HG02870 (cell line): ENCODE measurements around the gene LIMS3.
"Not testable (repeated sequence)": the region's sequence is repeated elsewhere in the genome, so short reads cannot be mapped to it uniquely, and the experiment has no call there.

Experiments used
- ATAC-seq: cut with Tn5 transposase; IDR thresholded peaks from one replicate; pipeline ENCODE4 v1.9.1; 2021; ENCODE audit warnings: mild to moderate bottlenecking, moderate library complexity; ENCODE audit not compliant: unreplicated experiment

Gene LIMS3

GRCh38 chr2:109898462-109899336 lies at the start of gene LIMS3:
Gene LIMS3, plus strand, starts transcription at chr2:109898688. Its CDS starts 41 bp downstream, at chr2:109898729.
- ATAC-seq: not testable (repeated sequence)

- ATAC-seq: peak; percentile 78
These were observed 27.2 kb upstream of the LIMS3 start for GRCh38 chr2:109871129-109871751.

- not testable (repeated sequence) for ATAC-seq
These were observed 21.9 kb upstream of the LIMS3 start for GRCh38 chr2:109876625-109877024.

- ATAC-seq: not testable (repeated sequence)
These were observed 16.4 kb upstream of the LIMS3 start for GRCh38 chr2:109882112-109882511.

GRCh38 chr2:109888414-109888813 lies 10.1 kb upstream of the LIMS3 start:
- not testable (repeated sequence) for ATAC-seq

- not testable (repeated sequence) for ATAC-seq
These were observed 8.6 kb upstream of the LIMS3 start for GRCh38 chr2:109889909-109890308.

- not testable (repeated sequence) for ATAC-seq
These were observed 7.5 kb upstream of the LIMS3 start for GRCh38 chr2:109891024-109891423.

GRCh38 chr2:109893736-109894135 lies 4.8 kb upstream of the LIMS3 start:
- not testable (repeated sequence) for ATAC-seq

- not testable (repeated sequence) for ATAC-seq
These were observed 4.3 kb upstream of the LIMS3 start for GRCh38 chr2:109894141-109894540.

GRCh38 chr2:109895090-109895869 lies 3.2 kb upstream of the LIMS3 start:
- not testable (repeated sequence) for ATAC-seq

GRCh38 chr2:109896212-109896611 lies 2.3 kb upstream of the LIMS3 start:
- ATAC-seq: peak; percentile 98

GRCh38 chr2:109897769-109898461 lies 573 bp upstream of the LIMS3 start:
- not testable (repeated sequence) for ATAC-seq

GRCh38 chr2:109905796-109906195 lies 7.3 kb downstream of the LIMS3 start:
- peak; percentile 98 for ATAC-seq

- not testable (repeated sequence) for ATAC-seq
These were observed 10.1 kb downstream of the LIMS3 start for GRCh38 chr2:109908626-109909025.

GRCh38 chr2:109910789-109911188 lies 12.3 kb downstream of the LIMS3 start:
- ATAC-seq: not testable (repeated sequence)

- not testable (repeated sequence) for ATAC-seq
These were observed 15.4 kb downstream of the LIMS3 start for GRCh38 chr2:109913911-109914310.

- ATAC-seq: not testable (repeated sequence)
These were observed 16.1 kb downstream of the LIMS3 start for GRCh38 chr2:109914552-109914951.

GRCh38 chr2:109915830-109916229 lies 17.3 kb downstream of the LIMS3 start:
- ATAC-seq: not testable (repeated sequence)

- ATAC-seq: not testable (repeated sequence)
These were observed 21.7 kb downstream of the LIMS3 start for GRCh38 chr2:109920162-109920561.
